ENCODE results near the gene LRIG1. TPM values are rescaled to one million over a fixed set of nuclear protein-coding genes. Genes with fewer than 3 reads are reported as not detected.

LRIG1 gene
- total and polyA plus RNA-seq, 2 of the 8 experiments (the other 6 are each of a cell fraction or from before 2014, with no cell fraction given), result 78.1 to 88.7 TPM

- no peak for TF ChIP-seq CHD7 (IDR thresholded peaks at IDR 0.05; ENCODE audit: insufficient replicate concordance, low read length)
- TF ChIP-seq E2F6 (IDR thresholded peaks at IDR 0.05), result no peak
- no peak for TF ChIP-seq RFX5 (IDR thresholded peaks at IDR 0.05; ENCODE audit: borderline replicate concordance, low read depth, low read length)
- no peak for TF ChIP-seq ZNF274 (IDR thresholded peaks at IDR 0.05; ENCODE audit: borderline replicate concordance, extremely low read depth, low read length)
- TF ChIP-seq EGR1 (IDR thresholded peaks at IDR 0.05; ENCODE audit: borderline replicate concordance, low read depth, low read length), result no peak
- TF ChIP-seq SIRT6 (IDR thresholded peaks at IDR 0.05; ENCODE audit: low read length), result no peak
- TF ChIP-seq CBX5 (IDR thresholded peaks at IDR 0.05; ENCODE audit: low read depth, low read length), result no peak
- no peak for TF ChIP-seq RAD21 (IDR thresholded peaks at IDR 0.05 in 1 of 2, conservative IDR thresholded peaks at IDR 0.05 in 1 of 2; ENCODE audit: low read depth in 2 of 2, low read length in 2 of 2)
Observed at GRCh38 chr3:66433522-66433782, 67.4 kb downstream of the LRIG1 start (continued).
